Nephron (organoid): ENCODE data around the gene PCDH17.

ENCODE experiments used
- H3K27ac Mint-ChIP-seq, 3 experiments: 2 replicates each; pipeline ENCODE4 v1.8.0; 2020; ENCODE audit warnings: mixed read lengths in 3 of 3, mild to moderate bottlenecking in 2 of 3, moderate library complexity in 1 of 3
- H3K27me3 Mint-ChIP-seq: 2 replicates; pipeline ENCODE4 v1.8.0; 2021; ENCODE audit warnings: low read depth, mild to moderate bottlenecking, moderate library complexity, mixed read lengths
- H3K36me3 Mint-ChIP-seq: 2 replicates; pipeline ENCODE4 v1.8.0; 2020; ENCODE audit warnings: low read depth, mixed read lengths
- H3K4me1 Mint-ChIP-seq: 2 replicates; pipeline ENCODE4 v1.8.0; 2020; ENCODE audit warnings: mixed read lengths
- H3K4me3 Mint-ChIP-seq, 3 experiments: 2 replicates each; pipeline ENCODE4 v1.8.0; 2020; ENCODE audit warnings: mild to moderate bottlenecking in 3 of 3, mixed read lengths in 3 of 3, moderate library complexity in 2 of 3
- H3K9me3 Mint-ChIP-seq: 2 replicates; pipeline ENCODE4 v1.8.0; 2020; ENCODE audit warnings: mixed read lengths
- CTCF ChIP-seq, 3 experiments: fragments of 200-600 bp; sonication (generic); IDR thresholded peaks; one replicate each; pipeline ENCODE4 v1.5.0; 2021; ENCODE audit warnings: antibody characterized with exemption in 3 of 3; ENCODE audit not compliant: unreplicated experiment in 3 of 3

PCDH17 gene

DNA sequence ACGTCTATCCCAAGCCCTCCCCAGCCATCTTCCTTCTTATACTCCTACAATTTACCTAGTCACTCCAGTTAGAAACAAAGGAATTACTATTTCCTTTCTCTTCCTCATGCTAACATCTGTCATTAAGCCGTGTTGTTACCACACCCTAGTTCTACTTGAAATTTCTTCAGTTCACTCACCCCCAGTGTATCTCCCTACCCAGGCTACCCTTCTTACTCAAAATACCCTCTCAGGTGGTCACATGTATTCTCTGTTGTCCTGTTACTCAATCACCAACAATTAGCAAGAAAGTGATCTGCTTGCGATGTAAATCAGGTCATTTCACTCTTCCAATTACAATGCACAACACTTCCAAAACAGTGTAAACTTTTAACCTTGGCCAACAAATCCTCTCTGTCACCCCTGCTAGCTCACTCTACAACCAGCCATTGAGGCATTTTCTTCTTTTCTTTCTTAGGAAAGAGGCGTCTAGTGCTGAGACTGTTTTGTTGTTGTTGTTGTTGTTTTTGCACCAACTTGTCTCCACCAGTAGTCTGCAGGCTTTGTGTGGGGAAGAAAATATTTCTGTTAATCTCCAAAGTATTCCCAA is 50.7 kb downstream of the PCDH17 start:
- H3K36me3 Mint-ChIP-seq = peaks cover 19% of the 10 kb centered on the region
- H3K9me3 Mint-ChIP-seq = no peaks in the 10 kb centered on the region
- H3K4me3 Mint-ChIP-seq = no peak overlapping the region
- H3K27me3 Mint-ChIP-seq = no peaks in the 10 kb centered on the region
- H3K4me1 Mint-ChIP-seq = no peaks in the 10 kb centered on the region
- no peak overlapping the region for H3K27ac Mint-ChIP-seq
- no peak for TF ChIP-seq CTCF (IDR thresholded peaks at IDR 0.05; ENCODE audit: unreplicated experiment in 3 of 3)

GRCh38 chr13:57698851-57699250 is 67.3 kb downstream of the PCDH17 start:
- Mint-ChIP-seq H3K27ac (no peak overlapping the region), H3K4me1 (no peaks in the 10 kb centered on the region)
- TF ChIP-seq CTCF (IDR thresholded peaks at IDR 0.05; ENCODE audit: unreplicated experiment in 3 of 3) = no peak

GRCh38 chr13:57704031-57704430 is 72.5 kb downstream of the PCDH17 start:
- no peak overlapping the region for H3K27ac Mint-ChIP-seq
- no peak overlapping the region for H3K4me3 Mint-ChIP-seq
- no peaks in the 10 kb centered on the region for H3K36me3 Mint-ChIP-seq
- no peak for TF ChIP-seq CTCF (IDR thresholded peaks at IDR 0.05; ENCODE audit: unreplicated experiment in 3 of 3)
- no peaks in the 10 kb centered on the region for H3K9me3 Mint-ChIP-seq
- H3K27me3 Mint-ChIP-seq = no peaks in the 10 kb centered on the region
- no peaks in the 10 kb centered on the region for H3K4me1 Mint-ChIP-seq

More at GRCh38 chr13:57698851-57699250, 67.3 kb downstream of the PCDH17 start:
- H3K4me3 Mint-ChIP-seq = no peak overlapping the region
- no peaks in the 10 kb centered on the region for H3K27me3 Mint-ChIP-seq
- H3K36me3 Mint-ChIP-seq = no peaks in the 10 kb centered on the region
- H3K9me3 Mint-ChIP-seq = no peaks in the 10 kb centered on the region

- no peaks in the 10 kb centered on the region for H3K27me3 Mint-ChIP-seq
- no peaks in the 10 kb centered on the region for H3K9me3 Mint-ChIP-seq
- no peak overlapping the region for H3K4me3 Mint-ChIP-seq
Observed at GRCh38 chr13:57716295-57716694, 84.8 kb downstream of the PCDH17 start.

DNA sequence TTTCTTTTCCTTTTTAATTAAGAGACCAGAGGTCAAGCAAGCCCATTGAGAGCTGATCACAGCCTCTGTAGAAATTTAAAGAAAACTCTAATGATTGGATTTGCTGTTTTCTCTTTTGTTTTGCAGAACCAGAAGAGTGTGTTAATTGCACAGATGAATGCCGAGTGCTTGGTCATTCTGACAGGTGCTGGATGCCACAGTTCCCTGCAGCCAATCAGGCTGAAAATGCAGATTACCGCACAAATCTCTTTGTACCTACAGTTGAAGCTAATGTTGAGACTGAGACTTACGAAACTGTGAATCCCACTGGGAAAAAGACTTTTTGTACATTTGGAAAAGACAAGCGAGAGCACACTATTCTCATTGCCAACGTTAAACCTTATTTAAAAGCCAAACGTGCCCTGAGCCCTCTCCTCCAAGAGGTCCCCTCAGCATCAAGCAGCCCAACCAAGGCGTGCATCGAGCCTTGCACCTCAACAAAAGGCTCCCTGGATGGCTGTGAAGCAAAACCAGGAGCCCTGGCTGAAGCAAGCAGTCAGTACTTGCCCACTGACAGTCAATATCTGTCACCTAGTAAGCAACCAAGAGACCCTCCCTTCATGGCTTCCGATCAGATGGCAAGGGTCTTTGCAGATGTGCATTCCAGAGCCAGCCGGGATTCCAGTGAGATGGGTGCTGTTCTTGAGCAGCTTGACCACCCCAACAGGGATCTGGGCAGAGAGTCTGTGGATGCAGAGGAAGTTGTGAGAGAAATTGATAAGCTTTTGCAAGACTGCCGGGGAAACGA is 93.1 kb downstream of the PCDH17 start:
- H3K27me3 Mint-ChIP-seq = no peaks in the 10 kb centered on the region
- no peak for TF ChIP-seq CTCF (IDR thresholded peaks at IDR 0.05; ENCODE audit: unreplicated experiment in 3 of 3)
- H3K4me3 Mint-ChIP-seq = no peak overlapping the region
- peaks cover 16% of the 10 kb centered on the region for H3K36me3 Mint-ChIP-seq
- H3K27ac Mint-ChIP-seq = no peak overlapping the region
- H3K9me3 Mint-ChIP-seq = no peaks in the 10 kb centered on the region
- H3K4me1 Mint-ChIP-seq = no peaks in the 10 kb centered on the region

More at GRCh38 chr13:57716295-57716694, 84.8 kb downstream of the PCDH17 start:
- Mint-ChIP-seq H3K27ac (no peak overlapping the region), H3K36me3 (no peaks in the 10 kb centered on the region), H3K4me1 (no peaks in the 10 kb centered on the region)
- TF ChIP-seq CTCF (IDR thresholded peaks at IDR 0.05; ENCODE audit: unreplicated experiment in 3 of 3) = peak in 2 of 3 experiments; percentile 31 to 42
